ENCODE results near the gene SMYD3.

- TF ChIP-seq CTCF (IDR thresholded peaks at IDR 0.05) = no peak
- no peak for TF ChIP-seq POLR2A (IDR thresholded peaks at IDR 0.05)
These were observed 370.6 kb downstream of the SMYD3 start for GRCh38 chr1:246136477-246136876.

Measured in adrenal gland (tissue), 5 donors.